ENCODE measurements around the gene FGD3.

GRCh38 chr9:93011114-93011513 is 63.8 kb downstream of the FGD3 start:
- TF ChIP-seq EZH2 (IDR thresholded peaks at IDR 0.05; ENCODE audit: insufficient read depth, poor library complexity, severe bottlenecking) (no peak), EZH2phosphoT487 (IDR thresholded peaks at IDR 0.05; ENCODE audit: insufficient read depth, low read depth) (no peak)
